Epithelial cell of umbilical artery (primary cell): ENCODE results near the gene CCT7. TPM values are rescaled to one million over a fixed set of nuclear protein-coding genes. Genes with fewer than 3 reads are reported as not detected.

Experiments
- total RNA-seq: library from RNA; depleted of rRNA; stranded (reverse); fragments of >200 nt; gene quantifications from 2 replicates; pipeline ENCODE4 v1.2.3, GENCODE V29; 2014

CCT7 gene
- total RNA-seq = 547 and 759 TPM in 2 replicates

DNA sequence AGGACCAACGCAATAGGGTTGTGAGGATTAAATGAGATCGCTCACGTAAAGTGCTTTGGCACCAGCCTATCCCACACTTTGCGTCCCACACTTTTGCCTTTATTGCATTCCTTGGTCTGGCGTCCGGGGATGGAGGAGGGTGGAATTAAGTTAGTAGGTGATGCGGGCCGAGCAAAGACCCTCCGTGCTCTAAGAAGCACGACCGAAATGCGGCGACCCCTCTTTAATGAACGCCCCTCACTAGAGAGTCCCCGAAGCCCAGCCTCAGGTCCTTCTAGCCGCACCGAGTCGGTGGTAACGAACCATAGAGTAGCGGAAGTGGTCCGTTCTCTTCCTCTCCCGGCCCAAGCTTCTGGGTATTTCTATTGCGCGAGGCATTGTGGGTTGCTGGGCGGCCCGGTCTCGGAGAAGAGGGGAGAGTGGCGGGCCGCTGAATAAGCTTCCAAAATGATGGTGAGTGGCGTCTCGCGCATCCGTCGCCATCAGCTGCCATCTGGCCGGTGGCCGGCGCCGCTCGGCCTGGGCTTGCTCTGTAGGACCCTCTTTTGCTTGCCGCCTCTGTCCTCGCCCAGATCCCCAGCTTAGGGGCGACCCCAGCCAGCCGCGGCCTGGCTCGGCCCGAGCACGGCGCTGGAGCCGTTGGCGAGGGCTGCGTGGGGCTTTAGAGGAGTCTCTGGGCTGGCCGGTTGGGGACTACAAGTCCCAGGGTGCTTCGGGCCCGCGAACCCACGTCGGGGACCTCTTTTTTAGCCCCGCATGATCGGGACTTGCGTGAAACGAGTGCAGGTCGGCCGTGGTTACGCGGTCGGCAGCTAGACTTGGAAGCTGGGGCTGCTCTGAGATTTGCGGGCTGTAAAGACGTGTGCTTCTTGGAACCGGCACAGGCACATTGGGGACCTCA is at the start of gene CCT7:
Gene CCT7 (plus strand): TSS at position 377 of the 901 bp plus-strand sequence. CDS start 71 bp downstream, at position 448.

DNA sequence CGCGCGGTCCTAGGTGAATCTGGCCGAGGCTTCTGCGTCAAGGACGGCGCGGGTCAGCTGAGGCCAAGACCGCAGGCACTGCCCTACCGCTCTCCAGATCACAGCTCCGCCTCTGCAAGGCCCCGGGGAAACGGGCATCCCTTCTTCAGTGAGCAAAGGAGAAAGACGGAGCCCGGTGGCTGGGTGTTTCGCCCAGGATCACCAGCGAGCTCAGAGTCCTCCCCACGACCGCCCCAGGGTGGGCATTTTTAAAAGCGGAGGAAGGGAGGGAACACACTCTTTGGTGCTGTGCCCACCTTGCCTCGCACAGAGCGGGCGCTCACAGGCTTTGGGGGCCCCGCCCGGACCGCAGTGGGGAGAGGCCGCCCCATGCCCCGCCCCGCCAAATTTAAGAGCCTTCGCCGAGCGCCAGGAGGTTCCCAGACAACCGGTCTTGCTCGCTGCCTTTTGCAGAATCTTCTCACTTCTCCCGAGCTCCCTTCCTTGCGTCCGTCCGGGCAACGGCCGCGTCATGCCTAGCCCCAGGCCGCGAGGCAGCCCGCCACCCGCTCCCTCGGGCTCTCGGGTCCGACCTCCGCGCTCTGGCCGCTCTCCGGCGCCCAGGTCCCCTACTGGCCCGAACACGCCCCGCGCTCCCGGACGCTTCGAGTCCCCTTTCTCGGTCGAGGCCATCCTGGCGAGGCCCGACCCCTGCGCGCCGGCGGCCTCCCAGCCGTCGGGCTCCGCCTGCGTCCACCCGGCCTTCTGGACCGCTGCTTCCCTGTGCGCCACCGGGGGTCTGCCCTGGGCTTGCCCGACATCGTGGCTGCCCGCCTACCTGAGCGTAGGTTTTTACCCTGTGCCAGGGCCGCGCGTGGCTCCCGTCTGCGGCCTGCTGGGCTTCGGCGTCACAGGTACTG is 31.7 kb upstream of the CCT7 start, which contains the start of gene NOTO:
Gene NOTO (plus strand): TSS at position 419 of the 899 bp plus-strand sequence. CDS start 93 bp downstream, at position 512.

DNA sequence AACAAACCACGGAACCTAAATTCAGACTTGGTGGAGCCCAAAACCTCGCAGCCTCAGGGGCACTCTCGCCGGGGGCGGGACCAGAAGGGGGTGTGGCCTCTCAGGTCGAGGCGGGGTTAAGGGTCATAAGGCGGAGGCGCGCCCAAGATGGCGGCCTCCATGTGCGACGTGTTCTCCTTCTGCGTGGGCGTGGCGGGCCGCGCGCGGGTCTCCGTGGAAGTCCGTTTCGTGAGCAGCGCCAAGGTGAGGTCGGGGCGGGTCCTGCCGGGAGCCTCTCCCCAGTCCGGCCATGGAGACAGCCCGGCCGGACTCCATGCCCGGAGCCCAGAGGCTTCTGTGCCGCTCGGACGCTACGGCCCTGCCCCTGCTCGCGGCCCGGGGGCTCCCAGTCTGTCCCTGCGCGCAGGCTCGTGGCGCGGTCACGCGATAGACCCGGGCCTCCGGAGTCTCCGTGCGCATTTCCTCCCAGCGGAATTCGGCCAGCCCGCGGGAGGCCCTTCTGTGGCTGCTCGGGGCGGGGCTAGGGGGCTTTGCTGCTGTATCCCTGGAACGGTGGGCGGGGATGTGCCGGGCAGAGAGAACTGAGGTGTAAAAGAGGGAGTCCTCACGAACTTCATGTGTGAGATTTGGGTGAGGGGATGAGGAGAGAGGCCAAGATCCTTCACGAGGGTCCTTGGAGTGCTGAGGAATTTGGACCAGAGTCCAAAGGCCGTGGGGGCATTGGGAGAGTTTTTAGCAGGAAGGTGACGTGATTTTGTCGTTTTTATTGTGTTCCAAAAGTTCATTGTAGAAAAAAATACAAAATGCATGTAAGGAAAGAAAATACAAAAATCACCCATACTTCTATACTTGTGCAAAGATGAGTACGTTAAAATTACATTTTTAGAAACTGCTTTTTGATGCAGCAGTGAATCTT is 19.7 kb upstream of the CCT7 start, which contains the start of gene SMYD5:
Gene SMYD5 (plus strand): TSS at position 126 of the 916 bp plus-strand sequence. CDS start 22 bp downstream, at position 148.

DNA sequence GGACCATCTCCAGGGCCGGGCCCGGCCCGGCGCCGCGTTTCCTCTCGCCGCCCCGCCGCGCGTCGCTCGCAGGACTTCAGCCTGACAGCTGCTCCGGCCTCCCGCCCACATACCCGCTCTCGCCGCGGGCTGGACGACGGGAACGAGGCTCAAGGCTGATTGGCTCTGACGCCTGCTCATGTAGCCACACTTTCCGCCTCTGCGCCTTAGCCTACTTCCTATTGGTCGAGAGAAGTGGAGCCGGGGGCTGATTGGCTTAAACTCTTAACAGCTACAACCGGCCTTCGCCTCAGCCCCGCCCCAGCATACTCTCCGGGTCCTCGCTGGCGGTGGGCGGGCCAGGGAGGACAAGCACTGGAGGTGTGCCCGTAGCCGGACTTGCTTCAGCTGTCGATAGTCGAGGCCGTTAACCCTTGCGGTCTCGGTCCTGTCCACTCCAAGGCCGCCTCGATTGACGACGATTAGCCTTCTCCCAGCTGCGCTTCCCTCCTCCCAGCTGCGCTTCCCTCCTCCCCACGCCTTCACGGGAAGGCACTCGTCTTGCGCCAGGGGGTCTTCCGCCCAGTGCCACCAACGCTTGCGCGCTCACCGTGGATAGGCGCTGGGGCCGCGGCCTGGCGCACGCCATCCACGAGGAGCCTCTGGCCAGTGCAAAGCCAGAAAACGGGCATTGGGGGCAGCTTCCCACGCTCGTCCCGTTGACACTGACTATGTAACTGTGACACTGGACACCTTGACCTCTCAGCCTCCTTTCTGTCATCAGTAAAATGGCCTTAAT is 765 bp upstream of the CCT7 start, which contains the start of gene PRADC1:
Gene PRADC1 (minus strand): TSS at position 86 of the 778 bp plus-strand sequence. CDS start 79 bp downstream, at position 7.

DNA sequence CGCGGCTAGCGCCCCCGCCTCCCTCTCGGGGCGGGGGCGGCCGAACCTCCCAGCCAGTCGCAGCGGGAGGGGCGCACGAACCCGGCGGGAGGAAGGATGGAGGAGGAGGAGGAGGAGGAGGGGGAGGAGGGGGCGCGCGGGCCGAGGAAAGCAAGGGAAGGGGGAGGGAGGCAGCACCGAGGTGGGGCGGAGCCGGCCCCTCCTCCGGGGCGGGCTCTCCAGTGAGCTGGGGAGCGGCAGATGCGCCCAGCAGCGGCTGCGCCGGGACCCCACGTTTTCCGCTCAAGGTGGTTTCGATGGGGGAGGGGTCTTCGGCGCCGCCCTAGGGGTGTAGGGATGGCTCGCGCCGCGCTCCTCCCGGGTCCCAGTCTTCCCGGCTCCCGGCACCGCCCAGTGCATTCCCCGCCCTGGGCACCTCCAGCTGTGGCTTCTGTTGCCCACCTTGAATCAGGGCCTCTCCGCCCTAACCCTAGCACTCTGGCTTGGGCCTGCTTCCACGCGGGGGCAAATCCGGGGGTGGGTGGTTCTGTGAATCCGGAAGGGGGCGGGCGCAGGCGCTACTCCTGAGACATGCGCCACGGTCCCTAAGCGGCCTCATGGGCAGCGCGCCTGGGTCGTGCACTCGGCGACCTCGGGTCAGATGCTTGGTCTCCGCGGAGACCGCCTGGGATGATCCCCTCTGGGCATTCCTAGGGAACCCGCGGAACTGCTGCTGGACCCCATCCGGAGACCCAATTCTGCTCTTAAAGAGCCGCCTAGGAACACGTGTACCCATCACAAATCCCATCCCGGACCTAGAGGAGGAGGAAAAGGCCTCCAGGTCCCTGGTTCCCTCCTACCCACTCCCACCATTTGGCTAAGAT is 50.4 kb downstream of the CCT7 start, which contains the start of gene FBXO41:
Gene FBXO41 (minus strand): TSS at position 183 of the 863 bp plus-strand sequence. CDS start 14,848 bp downstream, outside the sequence.

DNA sequence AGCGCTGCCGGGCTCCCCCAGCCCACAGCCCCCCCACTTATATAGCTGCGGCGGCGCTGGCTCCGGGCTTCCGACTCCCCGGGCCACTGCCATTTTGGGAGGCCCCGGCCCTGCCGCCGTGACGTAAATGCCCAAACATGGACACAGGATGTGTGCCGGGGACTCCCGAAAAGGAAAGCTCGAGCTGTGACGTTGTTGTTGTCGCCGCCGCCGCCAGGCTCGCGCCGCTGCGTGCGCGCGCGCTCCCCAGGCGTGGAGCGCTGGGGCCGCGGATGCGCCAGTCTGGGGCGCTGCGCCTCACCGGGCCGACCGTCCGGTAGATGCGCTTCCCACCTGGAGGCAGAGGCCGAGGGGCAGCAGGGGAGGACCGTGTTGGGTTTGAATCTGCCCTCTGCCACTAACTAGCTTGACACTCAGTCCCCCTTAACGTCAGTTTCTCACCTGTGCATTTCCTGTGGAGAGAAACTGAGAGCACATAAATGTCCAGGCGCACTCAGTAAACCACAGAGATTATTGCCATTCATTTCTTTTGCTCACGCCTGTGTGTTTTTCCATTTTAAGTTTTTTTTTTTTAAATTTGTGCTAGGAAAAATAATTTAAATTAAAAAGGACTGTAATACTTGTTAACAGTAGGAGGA is 59.5 kb downstream of the CCT7 start, which contains the start of gene EGR4:
Gene EGR4 (minus strand): TSS at position 15 of the 638 bp plus-strand sequence. CDS start 231 bp downstream, outside the sequence.

Other genes starting within 250 kb of the CCT7 start
- 8.1 and 10.8 TPM in 2 replicates for gene SFXN5, start 162.6 kb upstream of the CCT7 start, total RNA-seq
- 26.3 and 30.4 TPM in 2 replicates for gene RAB11FIP5, start 121.4 kb upstream of the CCT7 start, total RNA-seq
- gene NOTO, start 31.7 kb upstream of the CCT7 start, total RNA-seq = not detected in 2 replicates
- gene SMYD5, start 20.1 kb upstream of the CCT7 start, total RNA-seq = 14.0 and 19.9 TPM in 2 replicates
- gene PRADC1, start 1.1 kb upstream of the CCT7 start, total RNA-seq = 17.8 and 19.2 TPM in 2 replicates
- 0.46 and 1.3 TPM in 2 replicates for gene FBXO41, start 50.2 kb downstream of the CCT7 start, total RNA-seq
- gene EGR4, start 59.2 kb downstream of the CCT7 start, total RNA-seq = not detected in 2 replicates
- gene ALMS1, start 151.5 kb downstream of the CCT7 start, total RNA-seq = 9.9 and 10.4 TPM in 2 replicates